HG02870 (cell line): Measurements from ENCODE around the gene PAFAH1B2.
"Not testable (repeated sequence)": the region's sequence is repeated elsewhere in the genome, so short reads cannot be mapped to it uniquely, and the experiment has no call there.

Source experiments
- ATAC-seq: cut with Tn5 transposase; IDR thresholded peaks from one replicate; pipeline ENCODE4 v1.9.1; 2021; ENCODE audit warnings: mild to moderate bottlenecking, moderate library complexity; ENCODE audit not compliant: unreplicated experiment

PAFAH1B2 gene

GRCh38 chr11:117171404-117172061 is 27.4 kb downstream of the PAFAH1B2 start:
- no peak for ATAC-seq

GRCh38 chr11:117172724-117173421 is 28.8 kb downstream of the PAFAH1B2 start:
- ATAC-seq = no peak

DNA sequence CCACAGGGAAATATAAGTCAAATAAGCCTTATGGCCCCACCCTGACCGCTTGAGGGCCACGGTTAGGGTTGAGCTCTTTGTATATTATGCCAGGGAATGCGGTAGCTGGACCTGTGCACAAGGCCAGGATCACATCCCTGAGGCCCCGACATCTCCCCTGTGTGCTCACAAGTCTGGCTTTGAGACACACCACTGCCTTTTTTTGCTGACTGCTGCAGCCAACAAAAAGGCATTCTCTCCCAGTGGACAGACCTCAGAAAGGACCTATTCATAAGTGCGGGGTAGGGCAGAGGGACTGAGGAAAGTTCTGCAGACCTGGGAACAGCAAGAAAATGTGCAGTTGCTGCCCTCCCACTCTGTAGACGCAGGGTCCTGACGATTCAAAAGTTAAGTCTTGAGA is 31.0 kb downstream of the PAFAH1B2 start:
- no peak for ATAC-seq

GRCh38 chr11:117175781-117176180 is 31.7 kb downstream of the PAFAH1B2 start:
- no peak for ATAC-seq

- no peak for ATAC-seq
Observed at GRCh38 chr11:117176186-117176585, 32.1 kb downstream of the PAFAH1B2 start.

GRCh38 chr11:117177534-117178209 is 33.6 kb downstream of the PAFAH1B2 start:
- ATAC-seq = no peak

GRCh38 chr11:117178210-117179034 is 34.3 kb downstream of the PAFAH1B2 start, which contains the start of gene SIDT2:
Gene SIDT2, plus strand, starts transcription at chr11:117178743. Its CDS starts 521 bp downstream, at chr11:117179264.
- peak; percentile 92 for ATAC-seq

DNA sequence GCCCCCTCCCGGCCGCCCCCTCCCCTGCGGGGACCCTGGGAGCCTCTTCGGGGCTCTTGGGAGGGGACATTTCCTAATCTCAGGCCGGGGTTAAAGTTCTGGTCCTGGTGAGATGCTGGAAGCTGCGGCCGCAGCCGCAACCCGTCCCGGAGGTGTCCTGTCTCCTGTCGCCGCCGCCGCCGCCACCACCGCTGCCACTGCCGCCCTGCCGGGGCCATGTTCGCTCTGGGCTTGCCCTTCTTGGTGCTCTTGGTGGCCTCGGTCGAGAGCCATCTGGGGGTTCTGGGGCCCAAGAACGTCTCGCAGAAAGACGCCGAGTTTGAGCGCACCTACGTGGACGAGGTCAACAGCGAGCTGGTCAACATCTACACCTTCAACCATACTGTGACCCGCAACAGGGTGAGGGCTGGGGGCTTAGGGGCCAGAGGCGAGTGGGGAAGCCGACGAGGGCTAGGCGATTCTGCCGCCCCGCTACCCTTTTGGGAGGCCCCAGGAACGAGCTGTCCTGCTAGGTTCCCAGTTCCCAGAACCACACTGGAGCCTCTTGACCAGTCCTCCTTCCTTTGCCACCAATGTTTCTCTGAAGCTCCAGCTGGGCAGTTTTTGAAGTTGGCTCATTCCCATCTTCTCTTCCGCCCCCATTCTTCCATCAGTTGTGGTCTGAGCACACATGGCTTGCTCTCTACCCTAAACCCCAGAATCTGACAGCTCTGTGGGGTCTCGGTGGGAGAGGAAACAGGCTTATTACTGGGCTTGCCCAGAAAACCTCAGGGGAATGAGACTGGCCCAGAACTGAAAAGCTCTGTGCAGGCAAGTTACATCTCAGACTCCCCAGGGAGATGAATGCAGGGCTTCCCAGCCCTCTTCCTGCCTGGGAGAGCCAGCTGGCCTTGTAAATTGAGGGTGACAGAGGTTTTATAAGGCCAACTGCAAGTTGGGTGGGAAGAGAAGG is 35.2 kb downstream of the PAFAH1B2 start:
- ATAC-seq = peak; percentile 21

GRCh38 chr11:117180020-117180419 is 35.9 kb downstream of the PAFAH1B2 start:
- ATAC-seq = no peak

DNA sequence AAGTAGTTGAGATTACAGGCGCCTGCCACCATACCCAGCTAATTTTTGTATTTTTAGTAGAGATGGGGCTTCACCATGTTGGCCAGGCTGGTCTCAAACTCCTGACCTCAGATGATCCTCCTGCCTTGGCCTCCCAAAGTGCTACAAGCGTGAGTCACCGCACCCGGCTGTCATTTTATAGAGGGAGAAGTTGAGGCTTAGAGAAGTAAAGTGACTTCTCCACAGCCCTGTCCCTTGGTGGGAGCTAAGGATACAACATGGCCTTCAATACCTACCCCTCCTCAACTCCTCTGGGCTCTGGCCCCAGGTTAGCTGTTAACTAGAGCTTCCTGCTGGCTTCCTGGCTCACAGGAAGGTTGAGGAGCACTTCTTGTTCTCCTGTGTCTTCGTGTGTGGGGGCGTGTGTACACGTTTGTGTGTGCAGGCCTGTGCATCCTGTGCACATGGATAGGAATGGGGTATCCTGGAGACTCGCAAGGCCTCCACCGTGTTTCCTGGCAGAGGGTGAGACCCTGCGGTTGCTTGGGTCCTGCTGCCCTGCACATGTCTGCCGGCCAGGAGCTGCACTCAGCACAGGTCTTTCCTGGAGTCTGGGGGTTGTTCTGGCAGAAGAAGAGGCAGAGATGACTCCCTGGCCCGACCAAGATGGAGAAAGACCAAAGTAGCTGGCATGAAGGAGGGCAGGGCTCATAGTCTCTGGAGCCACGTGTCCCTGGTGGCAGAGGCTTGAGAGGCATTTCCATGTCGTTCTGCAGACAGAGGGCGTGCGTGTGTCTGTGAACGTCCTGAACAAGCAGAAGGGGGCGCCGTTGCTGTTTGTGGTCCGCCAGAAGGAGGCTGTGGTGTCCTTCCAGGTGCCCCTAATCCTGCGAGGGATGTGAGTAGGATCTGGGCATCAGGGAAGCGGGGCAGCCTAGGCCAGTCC is 36.8 kb downstream of the PAFAH1B2 start:
- ATAC-seq = no peak

DNA sequence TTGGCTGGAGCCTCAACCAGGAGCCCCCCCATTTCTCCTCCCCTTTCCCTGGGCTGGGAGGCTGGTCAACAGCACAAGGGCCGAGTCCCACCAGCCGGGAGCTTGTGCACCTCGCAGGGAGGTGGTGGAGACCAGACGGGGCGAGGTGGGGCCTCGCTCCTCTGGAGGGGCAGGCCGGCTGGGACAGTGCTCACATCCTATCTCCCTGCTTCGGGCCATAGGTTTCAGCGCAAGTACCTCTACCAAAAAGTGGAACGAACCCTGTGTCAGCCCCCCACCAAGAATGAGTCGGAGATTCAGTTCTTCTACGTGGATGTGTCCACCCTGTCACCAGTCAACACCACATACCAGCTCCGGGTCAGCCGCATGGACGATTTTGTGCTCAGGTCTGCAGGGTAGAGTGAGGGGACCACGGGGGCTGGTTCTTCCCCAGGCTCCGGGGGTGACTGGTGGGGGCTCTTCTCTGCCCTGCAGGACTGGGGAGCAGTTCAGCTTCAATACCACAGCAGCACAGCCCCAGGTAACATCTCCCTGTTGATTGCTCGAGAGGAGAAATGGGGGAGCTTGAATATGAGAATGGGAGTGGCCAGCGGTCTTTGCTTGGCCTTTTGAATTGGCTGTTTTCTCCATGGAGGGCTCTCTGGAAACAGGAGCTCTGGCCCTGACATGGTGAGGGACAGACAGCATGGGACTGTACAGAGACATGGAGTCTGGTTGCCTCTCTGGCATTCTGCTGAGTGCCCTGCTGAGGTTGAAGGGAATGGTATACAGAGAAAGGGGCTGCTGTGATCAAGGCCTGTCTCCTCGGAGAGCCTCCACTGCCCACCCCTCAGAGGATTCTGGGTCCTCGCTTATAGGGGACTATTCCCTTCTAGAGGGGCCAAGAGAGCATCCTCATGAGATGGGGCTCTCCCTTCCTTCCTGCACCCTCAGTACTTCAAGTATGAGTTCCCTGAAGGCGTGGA is 37.8 kb downstream of the PAFAH1B2 start:
- ATAC-seq = no peak

DNA sequence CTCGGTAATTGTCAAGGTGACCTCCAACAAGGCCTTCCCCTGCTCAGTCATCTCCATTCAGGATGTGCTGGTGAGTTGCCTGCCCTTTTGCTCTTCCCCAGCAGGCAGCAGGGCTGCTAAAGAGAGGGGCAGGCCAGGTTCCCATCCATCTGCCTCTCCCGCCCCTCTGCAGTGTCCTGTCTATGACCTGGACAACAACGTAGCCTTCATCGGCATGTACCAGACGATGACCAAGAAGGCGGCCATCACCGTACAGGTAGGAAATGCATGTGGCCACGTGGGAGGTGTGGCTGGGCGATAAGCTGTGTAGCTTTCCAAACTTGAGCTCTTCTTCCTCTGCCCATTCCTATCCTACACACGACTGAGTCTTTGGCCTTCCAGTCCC is 38.5 kb downstream of the PAFAH1B2 start:
- ATAC-seq = no peak

- ATAC-seq = not testable (repeated sequence)
Observed at GRCh38 chr11:117183178-117183577, 39.1 kb downstream of the PAFAH1B2 start.

DNA sequence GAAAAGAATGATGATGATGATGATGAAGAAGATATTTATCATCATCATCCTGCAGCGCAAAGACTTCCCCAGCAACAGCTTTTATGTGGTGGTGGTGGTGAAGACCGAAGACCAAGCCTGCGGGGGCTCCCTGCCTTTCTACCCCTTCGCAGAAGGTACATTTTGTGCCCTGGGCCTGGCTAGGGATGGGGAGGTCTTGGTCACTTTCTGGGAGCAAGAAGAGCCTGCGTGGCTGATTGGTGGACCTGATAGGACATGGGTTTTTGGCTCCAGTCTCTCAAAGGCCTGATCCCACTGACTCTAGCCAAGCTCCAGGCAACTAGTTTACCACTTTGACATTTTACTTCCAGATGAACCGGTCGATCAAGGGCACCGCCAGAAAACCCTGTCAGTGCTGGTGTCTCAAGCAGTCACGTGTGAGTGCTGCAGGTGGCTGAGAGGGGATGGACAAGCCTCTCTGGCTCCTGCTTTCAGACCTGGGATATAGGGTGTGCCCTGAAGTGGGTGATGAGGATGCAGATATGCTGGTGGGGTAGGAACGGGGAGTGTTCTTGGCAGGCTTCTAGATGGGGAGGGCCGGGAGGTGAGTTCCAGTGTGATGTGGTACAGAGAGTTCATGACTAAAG is 39.8 kb downstream of the PAFAH1B2 start:
- ATAC-seq = no peak

GRCh38 chr11:117185736-117186430 is 41.8 kb downstream of the PAFAH1B2 start:
- ATAC-seq = no peak

DNA sequence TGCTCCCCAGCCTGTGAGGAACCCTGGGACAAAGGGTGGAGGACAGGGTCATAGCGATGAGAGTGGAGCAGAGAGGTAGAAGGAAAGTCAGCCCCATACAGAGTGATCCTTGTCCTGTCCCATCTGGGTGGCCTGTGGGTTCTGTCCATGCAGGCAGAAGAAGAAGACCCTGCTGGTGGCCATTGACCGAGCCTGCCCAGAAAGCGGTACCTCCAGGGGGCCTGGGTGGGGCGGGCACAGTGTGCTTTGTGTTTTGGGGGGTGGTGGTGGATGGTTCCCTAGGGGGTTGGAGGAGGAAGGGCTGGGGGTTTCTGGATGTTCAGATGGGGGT is 42.3 kb downstream of the PAFAH1B2 start:
- no peak for ATAC-seq

DNA sequence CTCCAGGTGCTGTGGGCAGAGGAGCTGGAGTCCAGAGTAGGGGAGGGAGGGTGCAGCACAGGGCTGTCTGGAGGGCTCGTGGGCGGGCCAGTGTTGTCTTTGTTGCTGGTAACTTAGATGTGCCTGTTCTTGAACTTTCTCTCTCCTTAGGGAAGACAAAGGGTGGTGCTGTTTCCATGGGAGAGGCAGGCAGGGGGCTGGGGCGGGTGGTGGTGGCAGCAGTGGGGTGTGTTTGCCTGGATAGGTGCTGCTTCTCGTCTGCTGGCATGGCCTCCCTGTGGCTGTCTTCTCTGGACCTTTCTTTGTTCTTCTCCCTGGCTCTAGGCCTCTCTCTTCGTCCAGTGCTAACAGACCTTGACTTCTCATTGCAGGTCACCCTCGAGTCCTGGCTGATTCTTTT is 42.9 kb downstream of the PAFAH1B2 start:
- ATAC-seq = no peak
